K562 (cell line): ENCODE data around the gene MCCC2. TPM values are rescaled to one million over a fixed set of nuclear protein-coding genes. Genes with fewer than 3 reads are reported as not detected.

Experiments
- ATAC-seq: fragments of 200-7000 bp; cut with Tn5 transposase; 3 replicates; pipeline ENCODE4 v1.9.1; 2020; ENCODE audit warnings: moderate library complexity
- BruUV-seq: library from RNA; stranded (reverse); fragments of 400-500 nt; replicated peaks from 2 replicates; lab custom pipeline; 2021; lab: Mats Ljungman, UMichigan
- CTCF ChIA-PET: fragments of 300-600 bp; formaldehyde crosslinking; extraction: SDS; loops from one replicate; lab custom pipeline; 2021; ENCODE audit warnings: low intra/inter-chr PET ratio; lab: Yijun Ruan, JAX
- POLR2A ChIA-PET: fragments of 300-600, 350-650 bp; sonication (Branson Sonifier 250); formaldehyde crosslinking; extraction: SDS; loops from one replicate; lab custom pipeline; 2021; ENCODE audit warnings: antibody characterized with exemption, inconsistent platforms; lab: Yijun Ruan, JAX
- DNase-seq, 4 experiments: peaks; one replicate each; pipeline versions ENCODE4 v3.0.0 to v3.0.0-alpha.2; 2011 to 2018; ENCODE audit warnings: low spot score in 3 of 4, mixed read lengths in 3 of 4; ENCODE audit errors: extremely low read depth in 1 of 4
- FAIRE-seq: peaks from 2 replicates; lab custom pipeline; 2011; peaks lifted over from hg19 to GRCh38; lab: Jason Lieb, UNC
- H2AFZ ChIP-seq: 2 replicates; pipeline ENCODE4 v1.6.0; 2011; ENCODE audit warnings: low read depth, low read length, control low read depth, inconsistent platforms
- H3K27ac ChIP-seq: fragments of 200-600 bp; 3 replicates; pipeline ENCODE4 v1.8.0; 2011; ENCODE audit warnings: low read depth, mild to moderate bottlenecking, control low read depth, inconsistent platforms, low read length, moderate library complexity, mixed read lengths; ENCODE audit errors: extremely low read depth
- H3K27me3 ChIP-seq, 2 experiments: fragments of 300-600 bp in 1 of 2; 2 replicates in 1 of 2; 3 replicates in 1 of 2; pipeline versions ENCODE4 v1.6.0 to v1.8.0; 2011; ENCODE audit warnings: inconsistent platforms in 2 of 2, low read length in 2 of 2, mild to moderate bottlenecking in 1 of 2, mixed read lengths in 1 of 2, moderate library complexity in 1 of 2; ENCODE audit not compliant: control insufficient read depth in 2 of 2, insufficient read depth in 2 of 2
- H3K36me3 ChIP-seq: fragments of 300-600 bp; 3 replicates; pipeline ENCODE4 v1.8.0; 2011; ENCODE audit warnings: mild to moderate bottlenecking, low read length, inconsistent platforms; ENCODE audit not compliant: control insufficient read depth, insufficient read depth
- H3K4me1 ChIP-seq, 2 experiments: fragments of 200-600 bp in 1 of 2; replicated peaks in 1 of 2; 2 replicates in 1 of 2; 3 replicates in 1 of 2; pipeline versions ENCODE4 v1.5.1 to v1.8.0; 2011; ENCODE audit warnings: inconsistent platforms in 2 of 2, low read length in 2 of 2, mild to moderate bottlenecking in 1 of 2, mixed read lengths in 1 of 2, moderate library complexity in 1 of 2; ENCODE audit not compliant: control insufficient read depth in 2 of 2, insufficient read depth in 2 of 2
- H3K4me2 ChIP-seq: 2 replicates; pipeline ENCODE4 v1.6.1; 2011; ENCODE audit warnings: low read length, control low read depth, inconsistent platforms, mixed read lengths; ENCODE audit not compliant: insufficient read depth
- H3K4me3 ChIP-seq: fragments of 200-600 bp; sonication (generic), shearing (Covaris generic); 2 replicates; pipeline ENCODE4 v1.5.1; 2016; ENCODE audit warnings: control low read depth, inconsistent platforms
- H3K79me2 ChIP-seq: fragments of 200-600 bp; 3 replicates; pipeline ENCODE4 v1.8.0; 2011; ENCODE audit warnings: low read length, inconsistent platforms; ENCODE audit not compliant: control insufficient read depth, insufficient read depth
- H3K9ac ChIP-seq, 2 experiments: 2 replicates each; pipeline versions ENCODE4 v1.6.0 to v1.6.1; 2011; ENCODE audit warnings: low read depth in 2 of 2, low read length in 2 of 2, control low read depth in 1 of 2, inconsistent platforms in 1 of 2, mild to moderate bottlenecking in 1 of 2, mixed read lengths in 1 of 2; ENCODE audit not compliant: insufficient read depth in 1 of 2
- H3K9me1 ChIP-seq: one replicate; pipeline ENCODE4 v1.6.0; 2011; ENCODE audit warnings: inconsistent platforms, mild to moderate bottlenecking, low read length, moderate library complexity; ENCODE audit not compliant: control insufficient read depth, insufficient read depth
- H3K9me3 ChIP-seq: replicated peaks from 2 replicates; pipeline ENCODE4 v1.5.1; 2011; ENCODE audit warnings: low read depth, low read length, inconsistent platforms; ENCODE audit not compliant: control insufficient read depth, insufficient read depth
- H4K20me1 ChIP-seq: replicated peaks from 2 replicates; pipeline ENCODE4 v1.6.1; 2011; ENCODE audit warnings: low read length, inconsistent platforms, mixed read lengths; ENCODE audit not compliant: control insufficient read depth, insufficient read depth
- CEBPZ ChIP-seq: fragments of 150-350 bp; IDR thresholded peaks from 2 replicates; pipeline ENCODE4 v1.6.1; 2014; ENCODE audit warnings: low read depth, mild to moderate bottlenecking, low read length, borderline replicate concordance
- HDGF ChIP-seq: fragments of 450-650 bp; IDR thresholded peaks from 2 replicates; pipeline ENCODE4 v1.6.1; 2016
- MCM5 ChIP-seq: fragments of 450-650 bp; IDR thresholded peaks from 2 replicates; pipeline ENCODE4 v1.6.1; 2016; ENCODE audit warnings: low read depth
- MTA3 ChIP-seq: fragments of 450-650 bp; formaldehyde crosslinking; IDR thresholded peaks from 2 replicates; pipeline ENCODE4 v1.6.1; 2017; ENCODE audit warnings: mild to moderate bottlenecking, borderline replicate concordance
- ZNF384 ChIP-seq: IDR thresholded peaks from 2 replicates; pipeline ENCODE4 v1.6.1; 2012; ENCODE audit warnings: low read depth, low read length, improper control_type of control experiment
- ZNF695 ChIP-seq: fragments of 450-650 bp; formaldehyde crosslinking; IDR thresholded peaks from 2 replicates; pipeline ENCODE4 v1.4.0; 2020; ENCODE audit warnings: mild to moderate bottlenecking, moderate library complexity
- in situ Hi-C: fragments of 300-500 bp; cut with MboI; formaldehyde crosslinking; loops from 4 replicates; pipeline ENCODE4 v1.15.0; 2018; ENCODE audit warnings: inconsistent platforms, mixed read lengths
- intact Hi-C: fragments of 100-400 bp; cut with micrococcal nuclease; formaldehyde crosslinking; loops from 2 replicates; pipeline ENCODE4 v1.14.2; 2022
- polyA plus RNA-seq, 8 experiments: library from polyadenylated mRNA; depleted of rRNA in 4 of 8; stranded (reverse) in 5 of 8; unstranded in 3 of 8; fragments of >200 nt; fragmentation: Nextera tagmentation in 2 of 8; fragmentation: Illumina TruSeq in 1 of 8; extraction: Ambion mirVana in 2 of 8; extraction: Trizol in 1 of 8; gene quantifications; 2 replicates each; pipeline versions ENCODE4 v1.2.1 to v1.2.3, GENCODE V29; 2011 to 2014; ENCODE audit warnings: inconsistent platforms in 1 of 8, missing spikeins in 1 of 8
- total RNA-seq, 7 experiments: library from RNA; depleted of rRNA in 6 of 7; stranded (reverse); fragments of >200 nt in 6 of 7; fragmentation: Illumina TruSeq in 2 of 7; extraction: Trizol in 2 of 7; gene quantifications; 2 replicates each; pipeline versions ENCODE4 v1.2.1 to v1.2.3, GENCODE V29; 2011 to 2021; ENCODE audit warnings: low replicate concordance in 1 of 7

Gene MCCC2
- total and polyA plus RNA-seq, 9 of the 15 experiments (the other 6 are each of a cell fraction or from before 2014, with no cell fraction given): 17.1 to 77.9 (median 52.5) TPM

- in situ Hi-C loops (no loop called here), intact Hi-C loops (no loop called here)
- Histone ChIP-seq H3K9me3 (no peaks in the 10 kb centered on the region), H3K36me3 (no peaks in the 10 kb centered on the region), H2AFZ (no peak overlapping the region), H3K9me1 (no peaks in the 10 kb centered on the region), H3K79me2 (no peaks in the 10 kb centered on the region), H3K27me3 (peaks cover 0 to 5% of the 10 kb centered on the region in 2 experiments; a peak in 2 of 5 replicates), H3K4me1 (no peaks in the 10 kb centered on the region), H3K27ac (no peak overlapping the region), H3K4me3 (no peak overlapping the region), H3K4me2 (no peak overlapping the region), H3K9ac (no peak overlapping the region), H4K20me1 (no peaks in the 10 kb centered on the region)
- ChIA-PET POLR2A (interaction anchor here (2.2 kb wide), 1 partner anchor 10 kb away, joined by 7 read pairs; no protein-coding TSS in a partner anchor), CTCF (no interaction called here)
- TF ChIP-seq HDGF (no peak), ZNF695 (CRISPR knock-in tag) (no peak), CEBPZ (no peak), ZNF384 (no peak), MTA3 (no peak), MCM5 (no peak)
- DNase-seq: no peak
- no TSS peak for BruUV-seq
- no peak for FAIRE-seq
- ATAC-seq: no peak
Measured at GRCh38 chr5:71695595-71695994, 108.5 kb downstream of the MCCC2 start.
